Ovary (tissue), 9 donors: ENCODE results near the gene MBP. TPM values are rescaled to one million over a fixed set of nuclear protein-coding genes. Genes with fewer than 3 reads are reported as not detected.

Source experiments
- DNase-seq, 5 donors: peaks; one replicate each; pipeline ENCODE4 v3.0.0-alpha.2; 2019 to 2020
- H3K27ac ChIP-seq, 2 donors: fragments of 200-600 bp; one replicate each; pipeline versions ENCODE4 v1.5.1 to v1.8.0; 2019 to 2022
- H3K27me3 ChIP-seq: fragments of 200-600 bp; one replicate; pipeline ENCODE4 v1.8.0; 2022
- H3K36me3 ChIP-seq: fragments of 200-600 bp; sonication (generic); one replicate; pipeline ENCODE4 v1.5.1; 2019
- H3K4me1 ChIP-seq: one replicate; pipeline ENCODE4 v1.8.1; 2013; ENCODE audit warnings: mild to moderate bottlenecking, moderate library complexity; ENCODE audit not compliant: insufficient read depth
- H3K4me3 ChIP-seq: fragments of 200-600 bp; sonication (generic); one replicate; pipeline ENCODE4 v1.5.1; 2017
- H3K9me3 ChIP-seq, 2 donors: fragments of 200-600 bp in 1 of 2; sonication (generic) in 1 of 2; one replicate each; pipeline versions ENCODE4 v1.5.1 to v1.8.1; 2013 to 2019; ENCODE audit warnings: mild to moderate bottlenecking in 1 of 2, moderate library complexity in 1 of 2
- EP300 ChIP-seq: sonication (generic); formaldehyde crosslinking; IDR thresholded peaks from one replicate; pipeline ENCODE4 v1.6.1; 2017; ENCODE audit warnings: antibody characterized with exemption
- POLR2A ChIP-seq: fragments of 450-650 bp; IDR thresholded peaks from one replicate; pipeline ENCODE4 v1.6.1; 2017; ENCODE audit warnings: antibody characterized with exemption, mild to moderate bottlenecking, moderate library complexity
- WGBS, 3 donors: extraction: QIAGEN DNeasy Blood & Tissue Kit in 1 of 3; methylation state at CpG; one replicate each; pipeline versions ENCODE4 v1.1.5 to v1.1.7; 2013 to 2017; 5-methylcytosine and 5-hydroxymethylcytosine counted together
- intact Hi-C, 4 donors: fragments of 100-400 bp; cut with DNase I; formaldehyde crosslinking; loops; one replicate each; pipeline versions ENCODE4 v1.11.0 to v1.15.1; 2022 to 2023
- polyA plus RNA-seq, 2 donors: library from polyadenylated mRNA; stranded (reverse); fragments of 200-250 nt in 1 of 2; fragments of 350-450 nt in 1 of 2; fragmentation: Illumina TruSeq in 1 of 2; extraction: RNeasy Lipid Tissue Mini Kit (QIAGEN cat#74804) in 1 of 2; gene quantifications; one replicate each; pipeline ENCODE4 v1.2.3, GENCODE V29; 2013 to 2014
- total RNA-seq, 7 donors: library from RNA; depleted of rRNA in 2 of 7; stranded (reverse); fragments of >200 nt in 2 of 7; fragmentation: NEBNext Ultra II Directional in 3 of 7; extraction: Animal tissue kit (Norgen Biotek cat#: 25700) in 3 of 7; gene quantifications; one replicate each; pipeline versions ENCODE4 v1.1.0 to v1.2.4, GENCODE V29; 2016 to 2023
- TF ChIP-seq, protein P1 (sequence below), 3 donors: fragments of 450-650 bp in 2 of 3; fragments of 200-600 bp in 1 of 3; IDR thresholded peaks; one replicate each; pipeline versions ENCODE4 v1.5.1 to v1.8.0; 2016 to 2022; ENCODE audit warnings: antibody characterized with exemption in 3 of 3, mild to moderate bottlenecking in 1 of 3
- donor health status: DM: no; HTN: no; CAD: no; lungs with moderate emphysema.
- donor health status: DM: no; HTN: no; CAD: no.
- donor health status: Bipolar disorder and iron deficiency.
- donor health status: DM: yes; HTN: yes; CAD: no.
- donor health status: DM: no; HTN: no; CAD: no.
- donor health status: DM: yes; HTN: yes; CAD: no.

Gene MBP
- total and polyA plus RNA-seq, 9 donors = 7.1 to 38.2 (median 23.2) TPM

DNA sequence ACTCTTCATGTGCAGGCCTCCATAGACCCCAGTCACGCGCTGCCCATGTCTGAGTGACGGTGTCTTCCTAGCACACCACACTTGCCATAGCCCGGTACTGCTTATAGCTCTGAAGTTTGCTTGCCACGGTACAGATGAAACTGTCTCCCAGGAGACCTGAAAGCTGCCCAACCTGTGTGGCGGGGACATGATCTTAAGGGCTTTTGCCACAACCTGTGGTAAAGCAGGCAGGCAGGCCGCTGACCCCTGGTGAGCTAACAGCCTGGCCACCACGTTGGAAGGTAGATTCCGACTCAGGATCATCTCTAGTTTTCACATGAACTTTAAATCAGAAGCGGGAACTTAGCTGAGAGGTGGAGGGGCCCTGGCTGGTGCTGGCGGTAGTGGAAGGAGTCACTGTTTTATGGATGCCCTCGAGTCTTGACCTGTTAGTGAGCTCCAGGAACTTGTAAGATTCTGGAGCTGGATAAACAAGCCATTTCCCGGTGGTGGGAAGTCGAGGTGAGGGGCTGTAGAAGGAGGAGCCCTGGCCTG, 156.9 kb downstream of the MBP start:
- no peak for TF ChIP-seq POLR2A
- peak in 1 of 5 donors; percentile 3 for DNase-seq
- no peak overlapping the region for H3K4me3 ChIP-seq
- H3K27me3 ChIP-seq = no peaks in the 10 kb centered on the region
- intact Hi-C loops = no loop called here
- H3K27ac ChIP-seq = no peak overlapping the region
- 87 to 91% (median 88%) methylated on average over 14 of the region's 14 CpGs for WGBS, 3 donors
- no peaks in the 10 kb centered on the region for H3K36me3 ChIP-seq
- peaks cover 3% of the 10 kb centered on the region for H3K4me1 ChIP-seq
- H3K9me3 ChIP-seq = no peaks in the 10 kb centered on the region

DNA sequence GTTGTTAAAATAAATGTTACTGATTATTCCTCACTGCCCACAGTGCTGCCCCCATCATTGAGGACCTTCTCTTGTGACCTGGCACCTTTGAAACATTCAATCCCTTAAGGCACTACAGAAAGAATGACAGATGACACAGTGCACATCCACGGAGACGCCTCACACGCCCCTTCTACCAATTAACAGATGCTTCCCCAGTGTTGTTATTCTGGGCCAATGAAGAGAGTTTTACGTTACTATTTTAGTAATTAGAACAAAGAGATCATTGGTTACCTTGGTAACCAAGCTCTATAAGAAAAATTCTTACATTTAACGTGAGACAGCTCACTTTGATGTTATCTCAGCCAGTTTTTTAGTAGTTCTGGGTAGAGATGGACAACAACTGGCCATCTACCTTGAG, 158.2 kb downstream of the MBP start:
- no peak for DNase-seq
- intact Hi-C loops = no loop called here
- WGBS, 3 donors = 87 to 92% (median 90%) methylated on average over 5 of the region's 5 CpGs
- Histone ChIP-seq H3K36me3 (no peaks in the 10 kb centered on the region), H3K9me3 (no peaks in the 10 kb centered on the region), H3K4me1 (peaks cover 3% of the 10 kb centered on the region), H3K27me3 (no peaks in the 10 kb centered on the region), H3K27ac (no peak overlapping the region), H3K4me3 (no peak overlapping the region)
- TF ChIP-seq, protein P1, sequence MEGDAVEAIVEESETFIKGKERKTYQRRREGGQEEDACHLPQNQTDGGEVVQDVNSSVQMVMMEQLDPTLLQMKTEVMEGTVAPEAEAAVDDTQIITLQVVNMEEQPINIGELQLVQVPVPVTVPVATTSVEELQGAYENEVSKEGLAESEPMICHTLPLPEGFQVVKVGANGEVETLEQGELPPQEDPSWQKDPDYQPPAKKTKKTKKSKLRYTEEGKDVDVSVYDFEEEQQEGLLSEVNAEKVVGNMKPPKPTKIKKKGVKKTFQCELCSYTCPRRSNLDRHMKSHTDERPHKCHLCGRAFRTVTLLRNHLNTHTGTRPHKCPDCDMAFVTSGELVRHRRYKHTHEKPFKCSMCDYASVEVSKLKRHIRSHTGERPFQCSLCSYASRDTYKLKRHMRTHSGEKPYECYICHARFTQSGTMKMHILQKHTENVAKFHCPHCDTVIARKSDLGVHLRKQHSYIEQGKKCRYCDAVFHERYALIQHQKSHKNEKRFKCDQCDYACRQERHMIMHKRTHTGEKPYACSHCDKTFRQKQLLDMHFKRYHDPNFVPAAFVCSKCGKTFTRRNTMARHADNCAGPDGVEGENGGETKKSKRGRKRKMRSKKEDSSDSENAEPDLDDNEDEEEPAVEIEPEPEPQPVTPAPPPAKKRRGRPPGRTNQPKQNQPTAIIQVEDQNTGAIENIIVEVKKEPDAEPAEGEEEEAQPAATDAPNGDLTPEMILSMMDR (IDR thresholded peaks at IDR 0.05) = no peak
- TF ChIP-seq EP300 (no peak), POLR2A (no peak)

DNA sequence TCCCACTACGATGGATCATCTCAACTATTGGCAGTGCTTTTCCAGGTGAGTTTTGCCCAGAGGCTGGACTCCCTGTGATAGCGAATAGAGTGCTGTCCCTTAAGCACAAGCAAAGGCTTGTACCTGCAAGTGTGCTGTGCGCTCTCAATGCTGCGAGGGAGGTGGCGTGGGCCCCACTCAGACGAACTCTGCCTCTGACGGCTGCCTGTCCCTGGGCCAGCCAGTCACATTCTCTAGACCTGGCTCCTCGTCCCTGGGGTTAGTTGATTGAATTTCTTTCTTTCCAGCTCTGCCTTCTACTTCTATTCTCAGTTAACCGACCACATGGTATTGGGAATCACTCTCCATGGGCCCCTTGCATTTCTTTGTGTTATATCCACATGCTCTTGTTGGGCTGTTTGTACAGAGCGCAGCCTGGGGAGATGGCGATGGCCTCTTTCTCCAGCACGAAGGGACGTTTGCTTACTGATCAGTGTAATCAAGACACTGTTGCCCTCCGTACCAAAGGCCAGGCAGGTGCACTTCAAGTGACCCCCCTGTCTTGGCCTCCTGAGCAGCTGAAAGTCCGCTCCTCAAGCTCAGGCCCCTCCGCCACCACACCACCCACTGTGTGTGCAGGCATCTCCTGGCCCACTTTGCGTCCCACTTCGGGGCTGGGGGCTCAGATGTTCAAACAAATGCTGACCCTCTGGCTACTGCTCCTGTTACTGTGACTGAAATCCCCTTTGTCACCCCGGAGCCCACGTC, 158.9 kb downstream of the MBP start:
- Histone ChIP-seq H3K27ac (no peak overlapping the region), H3K4me1 (peaks cover 3% of the 10 kb centered on the region), H3K9me3 (no peaks in the 10 kb centered on the region), H3K4me3 (no peak overlapping the region), H3K36me3 (no peaks in the 10 kb centered on the region), H3K27me3 (no peaks in the 10 kb centered on the region)
- WGBS, 3 donors = 94 to 96% (median 94%) methylated on average over 20 of the region's 20 CpGs
- intact Hi-C loops = no loop called here
- peak in 1 of 5 donors; percentile 4 for DNase-seq
- no peak for TF ChIP-seq EP300
- TF ChIP-seq, protein P1 (IDR thresholded peaks at IDR 0.05) = no peak
- TF ChIP-seq POLR2A = no peak

DNA sequence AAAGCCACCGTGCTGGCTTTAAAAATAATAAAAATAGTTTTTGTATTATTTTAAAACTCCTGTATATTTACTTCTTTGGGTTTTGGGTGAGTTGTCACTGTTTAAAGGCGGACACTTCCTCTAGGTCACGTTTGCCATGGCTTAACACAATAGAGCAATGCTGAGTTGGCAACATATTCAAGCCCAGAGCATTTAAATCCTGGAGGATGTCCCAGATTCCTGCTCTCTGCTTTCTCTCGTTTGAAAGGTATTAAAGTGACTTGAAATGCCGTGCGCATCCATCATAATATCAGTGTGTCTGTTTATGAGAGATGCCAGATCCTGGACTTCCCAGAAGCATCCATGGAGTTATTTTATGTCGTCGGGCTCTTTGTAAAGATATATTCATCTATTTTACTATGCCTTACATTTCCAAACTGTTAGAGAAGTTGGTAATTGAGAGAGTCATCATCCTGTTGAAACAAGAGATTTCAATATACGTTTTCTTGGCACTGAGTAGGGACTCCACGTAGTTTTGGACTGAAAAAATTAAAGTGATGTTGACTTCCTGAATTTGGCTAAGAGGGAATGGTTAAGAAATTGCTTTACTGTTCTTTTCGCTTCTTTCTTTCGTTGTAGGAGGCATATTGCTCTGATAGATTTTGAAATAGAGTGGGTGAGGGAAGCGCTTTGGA, 159.6 kb downstream of the MBP start:
- DNase-seq = no peak
- Histone ChIP-seq H3K36me3 (no peaks in the 10 kb centered on the region), H3K27me3 (no peaks in the 10 kb centered on the region), H3K4me1 (peaks cover 3% of the 10 kb centered on the region), H3K4me3 (no peak overlapping the region), H3K9me3 (no peaks in the 10 kb centered on the region), H3K27ac (no peak overlapping the region)
- intact Hi-C loops = no loop called here
- no peak for TF ChIP-seq EP300
- TF ChIP-seq POLR2A = no peak
- TF ChIP-seq, protein P1 (IDR thresholded peaks at IDR 0.05) = no peak
- WGBS, 3 donors = 76 to 80% (median 79%) methylated on average over 13 of the region's 13 CpGs

DNA sequence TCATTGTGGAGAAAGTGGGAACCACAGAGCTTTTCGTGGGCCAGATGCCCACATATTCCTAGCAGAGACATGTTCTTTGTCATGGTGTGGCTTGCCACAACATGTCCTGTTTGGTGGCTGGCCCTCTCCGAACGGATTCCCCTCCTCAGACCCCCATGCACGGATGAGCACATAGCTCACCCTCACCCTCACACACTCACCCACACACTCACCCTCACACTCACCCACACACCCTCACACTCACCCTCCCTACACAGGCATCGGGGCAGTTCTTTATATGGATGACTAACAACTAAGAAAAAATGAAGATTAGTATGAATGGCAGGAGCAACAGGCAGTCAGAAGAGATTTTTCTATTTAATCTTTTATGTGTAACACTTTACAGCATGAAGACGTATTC, 160.3 kb downstream of the MBP start:
- Histone ChIP-seq H3K4me3 (no peak overlapping the region), H3K36me3 (no peaks in the 10 kb centered on the region), H3K9me3 (no peaks in the 10 kb centered on the region), H3K27me3 (no peaks in the 10 kb centered on the region), H3K4me1 (peaks cover under 1% of the 10 kb centered on the region), H3K27ac (no peak overlapping the region)
- 89 to 97% (median 90%) methylated on average over 6 of the region's 6 CpGs for WGBS, 3 donors
- intact Hi-C loops = no loop called here
- peak in 1 of 5 donors; percentile 4 for DNase-seq
- TF ChIP-seq POLR2A (no peak), EP300 (no peak)
- TF ChIP-seq, protein P1 (IDR thresholded peaks at IDR 0.05) = no peak
